ENCODE measurements around the gene XRN2. TPM values are rescaled to one million over a fixed set of nuclear protein-coding genes. Genes with fewer than 3 reads are reported as not detected.

The XRN2 gene
- total RNA-seq, 1 donor from 2014 or later = 62.1 TPM

DNA sequence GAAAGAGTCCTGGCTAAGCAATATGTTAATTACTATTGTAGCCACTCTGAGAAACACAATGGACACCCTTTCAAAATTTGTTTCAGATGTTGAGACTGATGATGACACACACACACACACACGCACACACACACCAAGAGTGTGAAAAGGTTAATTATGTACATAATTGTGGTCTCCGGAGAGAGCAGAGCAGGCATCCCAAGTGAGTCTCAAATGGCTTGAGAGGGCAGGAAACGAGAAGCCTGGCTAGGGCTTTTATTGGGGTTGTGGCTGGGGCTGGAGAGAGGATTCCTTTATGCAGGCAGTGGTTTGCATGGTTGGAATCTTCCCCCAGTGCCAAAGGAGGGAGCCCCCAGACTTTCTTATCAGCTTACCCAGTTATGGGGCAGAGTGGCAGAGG is 132.4 kb downstream of the XRN2 start:
- H3K36me3 ChIP-seq = no peaks in the 10 kb centered on the region
- peaks cover 20% of the 10 kb centered on the region for H3K27me3 ChIP-seq (ENCODE audit: low read depth)
- DNase-seq (no peak), ATAC-seq (no peak)
- no peaks in the 10 kb centered on the region for H3K4me1 ChIP-seq
- H3K4me3 ChIP-seq = no peak overlapping the region
- intact Hi-C loops (cut with DNase I) = no loop called here
- no peak overlapping the region for H3K27ac ChIP-seq
- TF ChIP-seq, protein P1, sequence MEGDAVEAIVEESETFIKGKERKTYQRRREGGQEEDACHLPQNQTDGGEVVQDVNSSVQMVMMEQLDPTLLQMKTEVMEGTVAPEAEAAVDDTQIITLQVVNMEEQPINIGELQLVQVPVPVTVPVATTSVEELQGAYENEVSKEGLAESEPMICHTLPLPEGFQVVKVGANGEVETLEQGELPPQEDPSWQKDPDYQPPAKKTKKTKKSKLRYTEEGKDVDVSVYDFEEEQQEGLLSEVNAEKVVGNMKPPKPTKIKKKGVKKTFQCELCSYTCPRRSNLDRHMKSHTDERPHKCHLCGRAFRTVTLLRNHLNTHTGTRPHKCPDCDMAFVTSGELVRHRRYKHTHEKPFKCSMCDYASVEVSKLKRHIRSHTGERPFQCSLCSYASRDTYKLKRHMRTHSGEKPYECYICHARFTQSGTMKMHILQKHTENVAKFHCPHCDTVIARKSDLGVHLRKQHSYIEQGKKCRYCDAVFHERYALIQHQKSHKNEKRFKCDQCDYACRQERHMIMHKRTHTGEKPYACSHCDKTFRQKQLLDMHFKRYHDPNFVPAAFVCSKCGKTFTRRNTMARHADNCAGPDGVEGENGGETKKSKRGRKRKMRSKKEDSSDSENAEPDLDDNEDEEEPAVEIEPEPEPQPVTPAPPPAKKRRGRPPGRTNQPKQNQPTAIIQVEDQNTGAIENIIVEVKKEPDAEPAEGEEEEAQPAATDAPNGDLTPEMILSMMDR (IDR thresholded peaks at IDR 0.05) = no peak
- no peaks in the 10 kb centered on the region for H3K9me3 ChIP-seq

DNA sequence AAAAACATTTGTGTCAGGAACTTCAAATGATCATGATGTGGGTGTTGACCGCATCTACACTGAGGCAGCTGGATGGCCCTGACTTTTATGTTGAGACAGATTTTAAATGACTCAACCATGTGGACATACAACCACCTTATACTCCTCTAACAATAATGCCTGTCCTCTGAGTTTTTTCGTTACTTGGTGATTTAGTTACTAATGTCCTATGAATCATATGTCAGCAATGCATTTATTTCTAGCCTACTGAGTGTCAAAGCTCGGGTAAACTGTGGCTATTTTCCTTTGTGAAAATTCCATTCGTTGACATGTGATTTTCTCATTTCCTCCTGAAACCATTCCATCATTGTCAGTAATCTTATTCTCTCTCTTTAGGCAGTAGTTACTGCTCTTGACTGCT is 133.1 kb downstream of the XRN2 start:
- TF ChIP-seq, protein P1 (IDR thresholded peaks at IDR 0.05) = no peak
- H3K4me1 ChIP-seq = no peaks in the 10 kb centered on the region
- peaks cover 20% of the 10 kb centered on the region for H3K27me3 ChIP-seq (ENCODE audit: low read depth)
- H3K9me3 ChIP-seq = no peaks in the 10 kb centered on the region
- ATAC-seq (no peak), DNase-seq (no peak)
- H3K27ac ChIP-seq = no peak overlapping the region
- H3K36me3 ChIP-seq = no peaks in the 10 kb centered on the region
- intact Hi-C loops (cut with DNase I) = no loop called here
- H3K4me3 ChIP-seq = no peak overlapping the region

DNA sequence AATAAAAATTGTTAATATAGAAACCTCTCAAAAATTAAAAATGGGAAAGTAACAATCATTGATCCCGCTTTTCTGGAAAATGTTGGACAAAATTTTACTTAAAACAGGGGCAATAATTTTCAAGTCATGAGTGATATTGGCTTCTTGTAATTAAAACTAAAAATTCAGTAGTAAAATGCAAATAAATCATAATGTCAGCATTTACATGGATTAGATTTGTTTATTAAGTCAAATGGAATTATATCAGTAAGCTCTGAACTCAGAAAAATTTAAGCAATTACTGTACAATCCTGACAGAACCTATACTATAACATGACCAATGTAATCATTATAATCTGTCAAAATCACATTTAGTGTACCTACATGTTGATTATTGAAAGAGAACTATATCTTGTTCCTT is 134.1 kb downstream of the XRN2 start:
- ATAC-seq = no peak
- H3K36me3 ChIP-seq = no peaks in the 10 kb centered on the region
- no peak overlapping the region for H3K27ac ChIP-seq
- TF ChIP-seq, protein P1 (IDR thresholded peaks at IDR 0.05) = no peak
- H3K4me3 ChIP-seq = no peak overlapping the region
- H3K9me3 ChIP-seq = no peaks in the 10 kb centered on the region
- no peak for DNase-seq
- intact Hi-C loops (cut with DNase I) = no loop called here
- H3K27me3 ChIP-seq (ENCODE audit: low read depth) = peaks cover 20% of the 10 kb centered on the region
- no peaks in the 10 kb centered on the region for H3K4me1 ChIP-seq

DNA sequence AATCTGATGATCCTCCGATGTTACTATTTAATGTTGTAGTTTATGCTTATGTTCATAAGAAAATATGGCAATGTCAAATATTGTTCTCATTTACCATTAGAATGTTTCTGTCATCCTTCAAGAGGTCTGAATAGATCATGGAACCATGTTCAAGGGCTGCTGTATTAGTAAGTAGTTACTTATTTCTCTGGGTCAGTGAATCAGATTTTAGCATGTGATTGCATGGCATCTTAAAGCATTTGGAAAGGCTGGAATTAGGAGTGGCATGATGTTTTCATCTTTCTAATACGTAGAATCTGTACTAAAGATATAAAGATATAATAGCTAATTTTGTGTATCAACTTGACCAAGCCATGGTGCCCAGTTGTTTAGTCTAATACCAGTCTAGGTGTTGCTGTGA is 134.7 kb downstream of the XRN2 start:
- TF ChIP-seq, protein P1 (IDR thresholded peaks at IDR 0.05) = no peak
- Histone ChIP-seq H3K9me3 (no peaks in the 10 kb centered on the region), H3K27ac (no peak overlapping the region), H3K4me1 (no peaks in the 10 kb centered on the region), H3K27me3 (ENCODE audit: low read depth) (peaks cover 20% of the 10 kb centered on the region), H3K36me3 (no peaks in the 10 kb centered on the region), H3K4me3 (no peak overlapping the region)
- ATAC-seq = no peak
- no peak for DNase-seq
- intact Hi-C loops (cut with DNase I) = no loop called here

Other genes starting within 250 kb of the XRN2 start
- not detected for gene LINC00237, start 197.0 kb upstream of the XRN2 start, total RNA-seq
- gene KIZ, start 177.2 kb upstream of the XRN2 start, total RNA-seq = 19.2 TPM
- gene NKX2-4, start 94.2 kb downstream of the XRN2 start, total RNA-seq = not detected
- not detected for gene NKX2-2, start 210.7 kb downstream of the XRN2 start, total RNA-seq